ENCODE measurements around the gene NCOR1.

GRCh38 chr17:16117149-16117548 is 98.2 kb downstream of the NCOR1 start:
- no peak for TF ChIP-seq EZH2 (IDR thresholded peaks at IDR 0.05; ENCODE audit: low read depth)
- TF ChIP-seq CTCF (conservative IDR thresholded peaks at IDR 0.05), result no peak
